Measurements from ENCODE around the gene GPA33.

DNA sequence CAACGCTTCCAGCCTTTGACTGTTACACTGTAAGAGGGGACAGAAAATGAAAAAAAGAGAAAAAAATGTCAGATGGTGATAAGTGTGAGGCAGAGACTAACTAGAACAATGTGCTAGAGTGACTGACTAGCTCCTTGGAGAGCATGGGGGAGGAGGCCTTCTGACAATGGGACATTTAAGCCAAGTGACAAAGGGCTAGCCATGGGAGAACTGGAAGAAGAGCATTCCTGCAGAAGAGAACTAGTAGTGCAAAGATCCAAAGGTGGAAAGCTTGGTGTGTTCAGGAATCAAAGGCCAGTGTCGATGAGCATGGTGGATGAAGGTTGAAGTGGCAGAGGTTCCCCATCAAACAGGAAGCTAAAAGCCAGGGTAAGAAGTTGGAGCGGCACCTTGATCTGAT, 29.5 kb upstream of the GPA33 start:
- TF ChIP-seq CTCF (IDR thresholded peaks at IDR 0.05; ENCODE audit: low read depth, low read length) (no peak), EZH2phosphoT487 (IDR thresholded peaks at IDR 0.05; ENCODE audit: low read depth) (no peak)

All from OCI-LY3 (cell line).